ENCODE data around the gene CSNK1G1.

DNA sequence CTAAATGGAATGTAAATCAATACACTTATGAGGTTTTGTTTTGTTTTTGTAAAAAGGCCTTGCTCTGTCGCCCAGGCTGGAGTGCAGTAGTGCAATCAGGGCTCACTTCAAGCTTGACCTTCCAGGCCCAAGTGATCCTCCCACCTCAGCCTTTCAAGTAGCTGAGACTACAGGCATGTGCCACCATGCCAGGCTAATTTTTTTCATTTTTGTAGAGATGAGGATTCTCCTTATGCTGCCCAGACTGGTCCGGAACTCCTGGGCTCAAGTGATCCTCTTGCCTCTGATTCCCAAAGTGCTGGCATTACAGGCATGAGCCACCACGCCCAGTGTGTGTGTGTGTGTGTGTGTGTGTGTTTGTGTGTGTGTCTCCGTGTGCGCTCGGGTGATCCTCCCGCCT lies 30.3 kb upstream of the CSNK1G1 start:
- TF ChIP-seq, protein P1, sequence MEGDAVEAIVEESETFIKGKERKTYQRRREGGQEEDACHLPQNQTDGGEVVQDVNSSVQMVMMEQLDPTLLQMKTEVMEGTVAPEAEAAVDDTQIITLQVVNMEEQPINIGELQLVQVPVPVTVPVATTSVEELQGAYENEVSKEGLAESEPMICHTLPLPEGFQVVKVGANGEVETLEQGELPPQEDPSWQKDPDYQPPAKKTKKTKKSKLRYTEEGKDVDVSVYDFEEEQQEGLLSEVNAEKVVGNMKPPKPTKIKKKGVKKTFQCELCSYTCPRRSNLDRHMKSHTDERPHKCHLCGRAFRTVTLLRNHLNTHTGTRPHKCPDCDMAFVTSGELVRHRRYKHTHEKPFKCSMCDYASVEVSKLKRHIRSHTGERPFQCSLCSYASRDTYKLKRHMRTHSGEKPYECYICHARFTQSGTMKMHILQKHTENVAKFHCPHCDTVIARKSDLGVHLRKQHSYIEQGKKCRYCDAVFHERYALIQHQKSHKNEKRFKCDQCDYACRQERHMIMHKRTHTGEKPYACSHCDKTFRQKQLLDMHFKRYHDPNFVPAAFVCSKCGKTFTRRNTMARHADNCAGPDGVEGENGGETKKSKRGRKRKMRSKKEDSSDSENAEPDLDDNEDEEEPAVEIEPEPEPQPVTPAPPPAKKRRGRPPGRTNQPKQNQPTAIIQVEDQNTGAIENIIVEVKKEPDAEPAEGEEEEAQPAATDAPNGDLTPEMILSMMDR (IDR thresholded peaks at IDR 0.05; ENCODE audit: low read depth, low read length) = no peak
- no peak for TF ChIP-seq EZH2phosphoT487 (IDR thresholded peaks at IDR 0.05; ENCODE audit: low read depth)

Measured in OCI-LY3 (cell line).